M059J (cell line): ENCODE measurements around the gene IGF2BP2. TPM values are rescaled to one million over a fixed set of nuclear protein-coding genes. Genes with fewer than 3 reads are reported as not detected.

Source experiments
- DNase-seq: peaks from one replicate; pipeline ENCODE4 v3.0.0-alpha.2; 2012; ENCODE audit warnings: low read depth
- total RNA-seq: library from RNA; depleted of rRNA; stranded (reverse); fragments of >200 nt; shearing (Covaris generic); gene quantifications from 2 replicates; pipeline ENCODE4 v1.2.3, GENCODE V29; 2014

The IGF2BP2 gene
- total RNA-seq, 1 experiment from 2014 or later = 72.0 TPM

GRCh38 chr3:185837414-185837813 is 12.6 kb upstream of the IGF2BP2 start:
- DNase-seq = no peak

- no peak for DNase-seq
Measured at GRCh38 chr3:185831990-185832389, 7.1 kb upstream of the IGF2BP2 start.

DNA sequence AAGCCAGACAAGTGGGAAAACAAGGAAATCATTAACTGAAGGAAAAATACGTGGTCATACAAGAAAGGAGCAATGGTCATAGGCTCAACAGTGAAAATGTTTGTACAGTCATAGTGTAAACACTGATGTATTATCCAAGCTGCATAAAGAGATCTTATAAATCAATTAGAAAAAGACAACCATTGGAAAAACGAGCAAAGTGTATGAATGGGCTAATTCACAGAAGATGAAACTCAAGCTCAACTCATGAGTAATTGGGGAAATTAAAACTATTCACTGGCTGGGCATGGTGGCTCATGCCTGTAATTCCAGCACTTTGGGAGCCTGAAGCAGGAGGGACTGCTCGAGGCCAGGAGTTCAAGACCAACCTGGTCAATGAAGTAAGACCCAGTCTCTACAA is 6.4 kb upstream of the IGF2BP2 start:
- DNase-seq = no peak

GRCh38 chr3:185830018-185830797 is 5.4 kb upstream of the IGF2BP2 start:
- DNase-seq = peak; percentile 57

- no peak for DNase-seq
Measured at GRCh38 chr3:185828755-185829154, 3.9 kb upstream of the IGF2BP2 start.

- DNase-seq = no peak
Measured at GRCh38 chr3:185827595-185828344, 2.9 kb upstream of the IGF2BP2 start.

DNA sequence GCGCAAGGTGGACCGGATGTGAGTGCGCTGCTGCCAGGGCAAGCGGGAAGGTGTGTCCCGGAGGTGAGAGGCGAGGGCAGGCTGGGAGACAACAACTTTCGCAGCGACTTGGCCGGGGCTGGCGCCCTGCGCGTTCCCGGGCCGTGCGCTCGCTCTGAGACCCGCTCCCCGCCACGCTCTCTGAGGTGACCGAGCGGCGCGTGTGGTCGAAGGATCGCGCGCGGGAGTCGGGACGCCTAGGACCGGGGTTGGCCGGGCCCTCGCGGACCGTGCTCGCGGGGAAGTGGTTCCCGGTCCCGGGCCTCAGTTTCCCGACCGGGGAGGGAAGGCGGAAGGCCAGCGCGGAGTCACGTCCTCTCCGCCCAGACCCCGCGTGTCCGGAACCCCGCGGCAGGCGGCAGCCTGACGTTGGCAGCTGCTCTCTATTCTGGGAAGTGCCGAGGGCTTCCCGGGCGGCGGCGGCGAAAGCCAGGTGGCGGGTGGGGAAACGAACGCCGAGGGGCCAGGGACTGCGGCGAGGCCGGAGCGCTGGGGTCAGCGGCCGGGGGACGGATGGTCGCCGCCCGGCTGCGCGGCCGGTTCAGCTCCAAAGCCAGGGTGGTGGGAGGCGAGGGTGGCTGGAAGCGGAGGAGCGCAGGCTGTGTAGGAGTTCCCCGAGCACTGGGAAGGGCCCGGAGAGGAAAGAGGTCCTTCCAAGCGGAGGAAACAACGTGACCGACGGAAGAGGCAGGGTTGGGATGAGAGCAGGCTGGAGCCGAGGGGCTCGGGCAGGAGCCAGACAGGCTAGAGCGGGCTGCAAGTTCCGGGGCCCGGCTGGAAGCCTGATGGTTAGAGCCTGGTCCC is 1.0 kb upstream of the IGF2BP2 start:
- DNase-seq = peak; percentile 66

DNA sequence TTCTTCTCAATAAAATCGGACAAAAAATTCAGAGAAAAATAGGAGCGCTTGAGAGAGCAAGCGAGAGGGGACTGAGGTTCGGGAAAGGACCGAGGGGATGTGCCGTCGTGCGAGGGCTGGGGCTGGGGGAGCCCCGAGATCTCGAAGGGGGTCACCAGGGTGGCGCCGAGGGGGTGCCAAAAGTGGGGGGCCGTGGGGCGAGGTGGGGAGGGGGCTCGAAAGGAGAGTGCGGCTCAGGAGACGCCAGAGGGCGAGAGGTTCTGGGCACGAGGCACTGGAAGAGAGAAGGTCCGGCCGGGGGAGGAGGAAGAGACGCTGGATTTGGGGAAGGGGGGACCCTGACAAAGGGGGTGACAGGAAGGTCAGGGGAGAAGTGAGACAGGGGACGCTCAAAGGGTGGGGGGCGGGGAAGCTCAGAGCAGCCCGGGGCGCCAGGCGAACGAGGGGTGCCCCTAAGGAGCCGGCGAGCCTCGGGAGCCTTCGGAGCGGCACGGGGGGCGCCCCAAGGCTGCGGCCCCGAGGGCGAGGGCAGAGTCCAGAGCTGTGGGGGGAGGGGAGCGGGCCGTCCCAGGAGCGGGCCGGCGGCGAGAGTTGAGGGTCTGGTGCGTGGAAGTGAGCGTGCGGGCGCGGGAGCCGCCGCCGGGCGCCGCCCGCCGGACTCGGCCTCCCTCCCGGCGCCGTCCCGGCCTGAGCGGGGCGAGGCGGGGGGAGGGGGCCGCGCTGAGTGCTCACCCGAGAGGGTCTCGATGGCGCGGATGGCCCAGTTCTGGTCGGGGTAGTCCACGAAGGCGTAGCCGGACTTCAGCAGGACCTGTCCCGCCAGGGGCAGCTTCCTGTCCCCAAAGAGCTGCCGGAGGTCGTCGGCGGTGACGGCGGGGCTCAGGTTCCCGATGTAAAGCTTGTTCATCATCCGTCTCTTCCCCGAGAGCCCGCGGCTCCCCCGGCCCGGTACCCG is 514 bp downstream of the IGF2BP2 start:
- peak; percentile 47 for DNase-seq

DNA sequence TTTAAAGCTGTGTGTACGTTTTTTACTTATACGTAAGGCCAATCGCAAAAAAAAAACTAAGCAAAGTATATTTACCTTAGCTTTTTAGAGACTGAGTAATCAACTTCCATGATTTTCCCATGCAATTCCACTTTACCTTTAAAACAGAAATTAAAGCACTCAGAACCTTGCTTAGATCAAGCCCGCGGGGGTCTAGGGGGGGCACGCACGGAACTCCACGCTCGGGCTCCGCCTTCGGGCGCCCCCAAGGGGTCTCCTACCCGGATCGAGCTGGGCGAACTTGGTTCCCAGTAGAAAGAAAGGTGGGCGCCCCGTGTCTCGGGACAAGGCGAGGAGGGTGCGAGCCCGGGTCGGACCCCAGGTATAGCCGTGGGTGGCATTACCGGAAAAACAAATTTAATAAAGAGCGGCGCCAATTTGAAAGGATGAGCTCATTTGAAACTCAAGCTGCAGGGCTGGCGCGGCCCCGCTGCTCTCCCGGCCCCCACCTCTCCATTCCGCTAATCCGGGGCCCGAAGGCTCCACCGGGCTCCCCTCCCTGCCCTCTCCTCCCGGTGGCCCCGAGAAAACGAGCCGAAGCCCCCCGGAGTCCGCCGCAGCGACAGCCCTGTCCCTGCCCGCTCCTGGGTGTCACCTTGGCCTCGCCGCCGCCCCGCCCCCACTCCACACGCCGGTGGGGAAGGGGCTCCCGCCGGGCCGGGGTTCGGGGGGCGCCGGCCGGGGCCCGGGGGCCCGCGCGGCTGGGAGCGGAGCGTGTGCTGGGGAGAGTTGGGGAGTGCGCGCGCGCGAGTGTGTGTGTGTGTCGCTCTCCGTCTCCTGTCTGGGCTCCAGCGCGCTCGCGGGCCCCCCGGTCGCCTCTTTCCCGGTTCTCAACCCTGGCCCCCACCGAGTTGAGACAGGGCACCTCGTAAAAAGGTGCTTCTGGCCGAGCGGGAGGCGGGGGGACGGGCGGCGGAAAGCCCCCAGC is 1.5 kb downstream of the IGF2BP2 start:
- DNase-seq = peak; percentile 59

- DNase-seq = peak; percentile 75
Measured at GRCh38 chr3:185822221-185823000, 2.4 kb downstream of the IGF2BP2 start.

- DNase-seq = peak; percentile 86
Measured at GRCh38 chr3:185820973-185821758, 3.7 kb downstream of the IGF2BP2 start.

GRCh38 chr3:185818267-185818875 is 6.5 kb downstream of the IGF2BP2 start:
- DNase-seq = peak; percentile 40

DNA sequence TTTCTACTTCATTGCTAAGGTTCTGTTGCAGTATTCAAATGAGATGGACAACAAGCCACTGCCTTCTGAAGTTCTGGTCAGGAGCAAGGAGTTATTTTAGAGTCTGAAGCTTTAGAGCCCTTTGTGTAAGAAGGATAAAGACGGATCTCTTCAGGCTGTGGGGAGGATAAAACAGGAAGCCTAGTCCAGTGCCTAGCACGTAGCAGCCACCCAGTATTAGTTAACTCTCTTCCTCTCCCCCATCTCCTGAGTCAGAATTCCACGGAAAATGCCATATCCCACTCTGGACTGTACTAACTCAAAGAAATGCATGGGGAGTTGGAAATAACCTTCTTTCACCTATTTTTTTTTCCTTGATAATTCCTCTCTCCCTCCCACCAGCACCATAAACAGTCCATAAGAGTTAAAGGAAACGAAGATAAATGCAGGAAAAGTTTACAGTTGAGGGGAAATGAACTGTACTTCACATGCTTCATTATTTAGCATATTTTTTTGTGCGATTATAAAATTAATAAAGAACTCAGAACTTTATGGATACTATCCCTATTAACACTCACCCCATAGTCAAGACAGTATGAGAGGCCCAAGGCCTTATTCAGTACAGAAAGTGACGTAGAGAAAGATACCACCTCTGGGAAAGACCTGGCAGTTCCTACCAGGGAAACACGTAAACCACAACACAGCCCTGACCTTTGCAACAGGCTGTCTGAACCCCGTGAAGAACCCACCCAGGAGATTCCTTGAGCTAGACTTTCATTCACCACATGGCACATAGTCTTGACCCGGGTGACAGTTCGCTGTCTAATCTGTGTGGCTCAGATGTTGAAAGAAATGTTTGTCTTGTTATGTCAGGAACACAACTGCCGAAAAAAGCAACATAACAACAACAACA is 9.2 kb downstream of the IGF2BP2 start:
- peak; percentile 56 for DNase-seq

GRCh38 chr3:185813691-185814215 is 11.1 kb downstream of the IGF2BP2 start:
- peak; percentile 84 for DNase-seq

DNA sequence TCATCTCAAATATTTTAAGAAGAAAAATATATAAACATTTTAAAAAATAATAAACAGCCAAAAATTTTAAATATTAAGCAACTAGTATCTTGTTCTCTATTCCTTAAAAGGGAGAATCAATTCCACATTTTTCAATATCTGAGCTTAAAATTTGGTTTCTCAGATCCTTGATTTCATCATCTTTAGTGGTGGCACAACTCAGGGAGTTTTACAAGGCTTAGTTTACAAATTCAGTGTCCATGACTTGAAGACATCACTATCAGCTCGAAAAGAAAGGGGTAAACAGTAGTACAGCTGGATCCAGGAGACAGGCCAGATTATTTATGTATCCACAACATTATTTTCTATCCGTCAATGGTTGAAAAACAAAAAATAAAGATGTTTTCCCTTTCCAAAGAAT is 11.6 kb downstream of the IGF2BP2 start:
- no peak for DNase-seq

- peak; percentile 96 for DNase-seq
Measured at GRCh38 chr3:185807445-185808068, 17.3 kb downstream of the IGF2BP2 start.
